ENCODE data around the gene PLEKHA8.

The PLEKHA8 gene

GRCh38 chr7:30022991-30023390 lies 5.2 kb upstream of the PLEKHA8 start:
- in situ Hi-C loops (cut with MboI; ENCODE audit: low sequenced_read_pairs), result no loop called here

GRCh38 chr7:30023524-30023923 lies 4.7 kb upstream of the PLEKHA8 start:
- in situ Hi-C loops (cut with MboI; ENCODE audit: low sequenced_read_pairs), result no loop called here

DNA sequence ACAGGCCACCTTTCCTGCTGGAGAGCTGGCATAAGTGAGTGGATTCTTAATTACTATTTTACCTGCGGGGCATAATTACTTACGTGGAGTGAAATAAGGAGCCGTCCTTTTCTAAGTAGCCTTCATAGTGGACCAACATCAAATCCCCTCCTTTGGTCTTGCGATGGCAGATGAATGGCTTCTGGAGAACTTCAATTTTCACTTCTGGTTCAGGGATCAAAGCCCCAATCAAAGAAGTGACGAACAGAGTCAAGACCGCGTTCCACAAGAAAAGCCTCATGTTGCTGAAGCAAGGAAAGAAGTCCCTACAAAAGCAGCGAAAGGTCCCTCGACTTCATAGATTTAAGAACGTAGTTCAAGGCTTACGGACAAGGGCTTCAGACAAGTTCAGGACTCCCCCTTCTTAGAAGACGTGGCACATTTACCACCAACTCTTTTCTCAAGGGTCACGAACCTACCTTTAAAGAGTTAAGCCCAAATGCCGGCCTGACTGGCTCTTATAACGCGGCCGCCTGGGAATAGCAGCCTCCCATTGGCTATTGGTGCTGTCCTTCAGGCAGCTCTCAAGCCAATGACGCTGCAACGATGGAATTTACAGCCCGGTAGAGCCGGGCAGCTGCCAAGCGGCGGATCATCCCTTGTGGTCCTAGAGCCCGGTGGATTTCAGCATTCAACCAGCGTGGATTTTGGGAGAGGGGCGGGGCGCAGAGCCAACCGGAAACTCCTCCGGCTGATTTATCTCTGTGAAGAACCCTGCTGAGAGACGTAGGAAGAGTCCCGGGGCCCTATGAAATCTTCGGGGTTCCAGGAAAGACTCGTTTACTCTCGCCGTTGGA lies 1.8 kb upstream of the PLEKHA8 start, which contains the start of gene FKBP14:
Gene FKBP14, minus strand, starts transcription at position 474 of the 836 bp plus-strand sequence. Its CDS starts 194 bp downstream, at position 280.
- in situ Hi-C loops (cut with MboI; ENCODE audit: low sequenced_read_pairs), result no loop called here

DNA sequence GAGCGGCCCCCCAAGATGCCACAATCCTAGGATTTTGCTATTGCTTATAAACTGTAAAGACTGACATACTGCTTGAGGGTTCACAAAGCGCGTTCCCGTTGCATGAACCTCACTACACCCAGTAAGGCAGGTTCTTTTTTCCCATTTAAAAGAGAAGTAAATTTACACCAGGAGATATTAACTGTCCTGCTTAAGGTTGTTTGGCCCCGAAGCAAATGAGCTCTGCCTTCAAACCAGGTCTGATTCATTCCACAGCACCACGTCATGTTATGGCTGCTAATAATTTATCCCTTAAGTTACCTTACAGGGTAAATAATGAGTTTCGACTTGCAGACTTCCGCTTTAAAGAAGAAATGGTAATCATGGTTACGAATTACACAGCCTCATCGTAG lies 1.2 kb upstream of the PLEKHA8 start:
- in situ Hi-C loops (cut with MboI; ENCODE audit: low sequenced_read_pairs), result no loop called here

DNA sequence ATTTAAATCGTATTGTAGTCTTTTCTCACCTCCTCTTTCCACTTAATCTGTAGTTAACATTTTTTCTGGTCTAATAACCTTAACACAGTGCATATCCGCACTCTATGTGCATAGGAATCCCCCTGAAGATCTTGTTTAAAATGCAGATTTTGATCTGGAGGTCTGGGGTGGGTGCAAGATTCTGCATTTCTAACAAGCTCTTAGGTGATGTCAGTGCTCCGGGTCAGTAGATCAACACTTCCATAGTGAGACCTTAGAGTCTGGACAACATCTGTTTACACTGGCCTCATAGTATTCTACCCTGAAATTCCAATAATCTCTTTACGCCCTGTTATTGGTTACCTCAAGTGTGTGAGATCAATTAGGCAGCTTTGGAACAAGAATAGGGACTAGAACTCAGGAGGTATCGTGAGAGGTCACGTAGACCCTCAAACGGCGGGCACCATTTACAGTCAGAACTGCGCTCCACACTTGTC lies 434 bp upstream of the PLEKHA8 start:
- in situ Hi-C loops (cut with MboI; ENCODE audit: low sequenced_read_pairs), result no loop called here

DNA sequence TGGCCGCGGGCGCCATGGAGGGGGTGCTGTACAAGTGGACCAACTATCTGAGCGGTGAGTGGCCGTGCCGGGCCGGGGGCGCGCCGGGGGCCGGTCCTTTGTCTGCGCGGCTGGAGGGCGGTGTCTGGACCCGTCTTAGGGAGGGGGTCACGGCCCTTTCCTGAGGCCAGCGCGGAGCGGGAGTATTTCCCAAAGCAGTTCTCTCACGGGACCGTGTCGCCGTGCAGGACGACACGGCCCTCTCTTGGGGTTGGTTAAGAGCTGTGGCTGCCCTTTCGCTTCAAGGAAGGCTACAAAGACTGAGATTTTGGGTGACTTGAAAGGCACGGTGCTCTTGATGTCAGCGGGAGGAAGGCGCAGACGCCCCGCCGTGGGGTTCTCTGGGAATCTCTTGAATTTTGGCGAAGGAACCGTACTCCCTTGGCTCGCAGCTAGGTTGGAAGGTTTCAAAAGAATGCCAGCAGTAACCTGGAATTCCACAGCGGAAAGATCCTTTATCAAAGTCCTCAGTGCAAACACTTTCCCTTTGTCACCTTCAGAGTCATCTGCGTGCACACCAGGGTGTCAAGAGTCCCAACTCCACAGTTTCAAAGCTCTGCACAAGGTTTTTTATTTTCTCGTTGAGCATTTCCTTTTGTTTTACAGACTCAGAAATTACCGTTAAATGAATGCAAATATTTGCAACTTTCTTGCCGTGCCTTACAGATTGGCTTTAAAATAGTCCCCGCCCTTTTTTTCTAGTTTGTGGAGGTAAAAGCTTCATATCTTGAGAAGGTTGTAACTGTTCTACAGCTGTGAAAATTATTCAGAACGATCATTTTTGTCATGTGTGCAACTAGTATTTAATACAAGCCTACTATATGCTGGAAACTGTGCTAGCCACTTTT lies 780 bp downstream of the PLEKHA8 start:
- in situ Hi-C loops (cut with MboI; ENCODE audit: low sequenced_read_pairs), result no loop called here

DNA sequence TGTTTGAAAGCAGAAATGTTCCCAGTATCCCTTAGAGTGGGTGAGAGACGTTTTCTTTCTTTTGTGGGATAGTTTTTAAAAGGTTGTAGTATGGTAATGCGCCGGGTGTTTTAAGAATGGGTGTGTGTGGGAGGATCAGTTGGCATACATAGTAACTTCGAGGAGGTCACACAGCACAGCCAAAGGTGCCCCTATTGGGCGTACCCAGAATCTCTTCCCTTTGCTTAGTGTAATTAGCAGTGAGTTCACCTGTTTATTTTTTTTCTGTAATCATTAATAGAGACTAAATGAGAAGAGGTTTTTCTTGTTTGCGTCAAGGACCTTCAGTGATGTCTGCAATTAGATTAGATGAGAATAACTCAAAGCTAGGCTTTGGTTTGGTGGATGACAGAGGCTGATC lies 1.5 kb downstream of the PLEKHA8 start:
- in situ Hi-C loops (cut with MboI; ENCODE audit: low sequenced_read_pairs), result no loop called here

GRCh38 chr7:30032310-30033125 lies 4.3 kb downstream of the PLEKHA8 start:
- in situ Hi-C loops (cut with MboI; ENCODE audit: low sequenced_read_pairs), result no loop called here

DNA sequence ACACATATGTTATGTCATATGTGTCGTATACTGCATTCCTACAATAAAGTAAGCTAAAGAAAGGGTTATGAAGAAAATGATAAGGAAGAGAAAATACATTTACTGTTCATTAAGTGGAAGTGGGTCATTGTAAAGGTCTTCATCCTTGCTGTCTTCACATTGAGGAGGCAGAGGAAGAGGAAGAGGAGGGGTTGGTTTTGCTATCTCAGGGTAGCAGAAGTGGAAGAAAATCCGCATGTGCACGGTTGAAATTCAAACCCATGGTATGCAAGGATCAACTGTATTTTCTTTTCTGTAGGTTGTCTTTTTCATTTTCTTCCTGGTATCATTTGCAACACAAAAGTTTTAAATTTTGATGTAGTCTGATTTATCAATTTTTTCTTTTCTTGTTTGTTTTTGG lies 6.3 kb downstream of the PLEKHA8 start:
- in situ Hi-C loops (cut with MboI; ENCODE audit: low sequenced_read_pairs), result no loop called here

DNA sequence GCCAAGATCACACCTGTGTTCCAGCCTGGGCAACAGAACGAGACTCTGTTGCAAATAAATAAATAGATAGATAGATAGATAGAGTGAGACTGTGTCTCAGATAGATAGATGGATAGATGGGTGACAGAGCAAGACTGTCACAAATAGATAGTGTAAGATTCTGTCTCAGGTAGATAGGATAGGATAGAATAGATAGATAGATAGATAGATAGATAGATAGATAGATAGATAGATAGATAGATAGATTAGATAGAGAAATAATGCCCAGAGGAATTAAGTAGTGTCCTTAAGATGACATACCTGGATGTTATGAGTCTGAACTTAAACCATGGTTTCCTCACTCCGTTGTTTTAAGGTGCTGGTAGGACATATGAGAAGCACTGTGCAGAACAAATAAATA lies 8.0 kb downstream of the PLEKHA8 start:
- in situ Hi-C loops (cut with MboI; ENCODE audit: low sequenced_read_pairs), result no loop called here

GRCh38 chr7:30038196-30038980 lies 10.2 kb downstream of the PLEKHA8 start:
- in situ Hi-C loops (cut with MboI; ENCODE audit: low sequenced_read_pairs), result no loop called here

- in situ Hi-C loops (cut with MboI; ENCODE audit: low sequenced_read_pairs), result no loop called here
Measured at GRCh38 chr7:30040938-30041337, 12.7 kb downstream of the PLEKHA8 start.

- in situ Hi-C loops (cut with MboI; ENCODE audit: low sequenced_read_pairs), result no loop called here
Measured at GRCh38 chr7:30041526-30042269, 13.5 kb downstream of the PLEKHA8 start.

DNA sequence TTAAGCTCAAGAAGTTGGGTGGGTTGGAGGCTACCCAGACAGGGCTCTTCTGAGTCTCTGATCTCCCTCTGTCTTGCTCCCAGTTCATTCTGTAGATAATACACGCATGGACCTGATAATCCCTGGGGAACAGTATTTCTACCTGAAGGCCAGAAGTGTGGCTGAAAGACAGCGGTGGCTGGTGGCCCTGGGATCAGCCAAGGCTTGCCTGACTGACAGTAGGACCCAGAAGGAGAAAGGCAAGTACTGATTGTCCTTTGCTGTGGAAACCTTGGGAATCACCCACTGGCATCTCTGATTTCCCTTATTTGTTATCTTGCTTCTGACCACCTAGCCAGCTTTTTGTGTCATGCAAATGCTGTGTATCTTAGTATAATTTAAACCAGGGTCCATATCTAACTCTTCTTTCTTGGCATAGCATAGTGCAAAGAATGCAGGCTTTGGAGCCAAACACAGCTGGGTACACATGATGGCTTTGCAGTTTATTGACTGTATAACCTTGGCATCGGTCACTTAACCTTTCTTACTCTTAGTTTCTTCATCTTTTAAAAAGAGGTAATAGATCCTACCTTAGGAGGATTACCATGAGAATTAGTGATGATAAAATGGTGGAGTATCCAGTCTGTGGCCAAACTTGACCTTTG lies 18.0 kb downstream of the PLEKHA8 start:
- in situ Hi-C loops (cut with MboI; ENCODE audit: low sequenced_read_pairs), result no loop called here

GRCh38 chr7:30047124-30047523 lies 18.9 kb downstream of the PLEKHA8 start:
- in situ Hi-C loops (cut with MboI; ENCODE audit: low sequenced_read_pairs), result no loop called here

- in situ Hi-C loops (cut with MboI; ENCODE audit: low sequenced_read_pairs), result no loop called here
Measured at GRCh38 chr7:30048582-30048981, 20.4 kb downstream of the PLEKHA8 start.

- in situ Hi-C loops (cut with MboI; ENCODE audit: low sequenced_read_pairs), result no loop called here
Measured at GRCh38 chr7:30049173-30049572, 21.0 kb downstream of the PLEKHA8 start.

GRCh38 chr7:30053068-30053467 lies 24.9 kb downstream of the PLEKHA8 start:
- in situ Hi-C loops (cut with MboI; ENCODE audit: low sequenced_read_pairs), result loop anchor here (25.0 kb wide), 1 partner anchor 291 kb away; no protein-coding TSS in a partner anchor

DNA sequence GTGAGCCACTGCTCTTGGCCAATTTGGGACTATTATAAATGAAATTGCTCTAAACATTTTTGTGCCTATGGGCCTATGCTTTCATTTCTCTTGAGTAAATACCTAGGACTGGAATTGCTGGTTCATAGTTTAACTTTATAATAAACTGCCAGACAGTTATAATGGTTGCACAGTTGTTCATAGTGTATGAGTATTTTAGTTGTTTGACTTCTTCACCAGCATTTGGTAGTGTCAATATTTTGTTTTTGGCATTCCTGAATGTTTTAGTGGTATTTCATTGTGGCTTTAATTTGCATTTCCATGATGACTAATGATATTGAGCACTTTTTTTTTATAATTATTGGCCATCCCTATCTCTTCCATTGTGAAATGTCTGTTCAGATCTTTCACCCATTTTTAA lies 29.5 kb downstream of the PLEKHA8 start:
- in situ Hi-C loops (cut with MboI; ENCODE audit: low sequenced_read_pairs), result loop anchor here (25.0 kb wide), 1 partner anchor 295 kb away; no protein-coding TSS in a partner anchor

All from HL-60/S4 (cell line).